ENCODE measurements around the gene CLIC6.

DNA sequence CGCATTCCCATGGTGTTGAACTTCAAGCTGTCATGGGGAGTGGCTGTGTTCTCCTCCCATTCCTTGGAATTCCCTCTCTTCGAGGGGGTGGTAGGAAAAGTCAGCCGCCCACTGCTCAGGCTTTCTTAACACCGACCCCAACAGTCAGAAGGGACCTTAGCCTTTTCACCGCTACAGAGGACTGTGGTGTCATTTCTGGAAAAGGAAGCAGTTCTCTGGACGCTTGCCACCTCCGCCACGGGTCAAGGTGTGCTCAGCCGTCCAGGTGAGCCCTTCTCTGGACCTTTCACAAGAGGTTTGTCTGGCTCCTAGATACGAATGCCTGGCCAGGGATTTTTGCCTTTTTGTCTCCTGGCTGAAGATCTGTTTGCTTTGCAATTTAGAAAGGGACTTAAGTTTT lies 31.8 kb downstream of the CLIC6 start:
- TF ChIP-seq CTCF (tag by site-specific recombination; IDR thresholded peaks at IDR 0.05) (no peak), ZEB2 (tag by site-specific recombination; IDR thresholded peaks at IDR 0.05) (no peak)
- TF ChIP-seq, protein P1, sequence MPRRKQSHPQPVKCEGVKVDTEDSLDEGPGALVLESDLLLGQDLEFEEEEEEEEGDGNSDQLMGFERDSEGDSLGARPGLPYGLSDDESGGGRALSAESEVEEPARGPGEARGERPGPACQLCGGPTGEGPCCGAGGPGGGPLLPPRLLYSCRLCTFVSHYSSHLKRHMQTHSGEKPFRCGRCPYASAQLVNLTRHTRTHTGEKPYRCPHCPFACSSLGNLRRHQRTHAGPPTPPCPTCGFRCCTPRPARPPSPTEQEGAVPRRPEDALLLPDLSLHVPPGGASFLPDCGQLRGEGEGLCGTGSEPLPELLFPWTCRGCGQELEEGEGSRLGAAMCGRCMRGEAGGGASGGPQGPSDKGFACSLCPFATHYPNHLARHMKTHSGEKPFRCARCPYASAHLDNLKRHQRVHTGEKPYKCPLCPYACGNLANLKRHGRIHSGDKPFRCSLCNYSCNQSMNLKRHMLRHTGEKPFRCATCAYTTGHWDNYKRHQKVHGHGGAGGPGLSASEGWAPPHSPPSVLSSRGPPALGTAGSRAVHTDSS (tag by site-specific recombination; IDR thresholded peaks at IDR 0.05), result no peak

All from HEK293 (cell line).